Dendritic cell treated with granulocyte-macrophage colony-stimulating factor and Interleukin-4, amounts not matched to agents 40 ng/mL and 50 ng/mL, for 4 days (primary cell): ENCODE results near the gene MKRN2.
A peak's percentile ranks its signal among the peaks of the same experiment; 100 is the strongest.
"Not testable (repeated sequence)": the region's sequence is repeated elsewhere in the genome, so short reads cannot be mapped to it uniquely, and the experiment has no call there.

Experiments
- H3K27ac Mint-ChIP-seq: one replicate; pipeline ENCODE4 v1.8.0; 2022; ENCODE audit warnings: mild to moderate bottlenecking, mixed read lengths
- H3K27me3 Mint-ChIP-seq: one replicate; pipeline ENCODE4 v1.8.0; 2022; ENCODE audit warnings: mild to moderate bottlenecking, mixed read lengths
- H3K36me3 Mint-ChIP-seq: one replicate; pipeline ENCODE4 v1.8.0; 2022; ENCODE audit warnings: low read depth, mixed read lengths
- H3K4me1 Mint-ChIP-seq: one replicate; pipeline ENCODE4 v1.8.0; 2022; ENCODE audit warnings: low read depth, mixed read lengths
- H3K4me3 Mint-ChIP-seq: one replicate; pipeline ENCODE4 v1.8.0; 2022; ENCODE audit warnings: mild to moderate bottlenecking, moderate library complexity, mixed read lengths
- H3K9me3 Mint-ChIP-seq: one replicate; pipeline ENCODE4 v1.8.0; 2022; ENCODE audit warnings: mixed read lengths
- intact Hi-C: fragments of 100-400 bp; cut with micrococcal nuclease; formaldehyde crosslinking; loops from one replicate; pipeline ENCODE4 v1.15.0; 2022

MKRN2 gene

GRCh38 chr3:12615266-12615665 is 58.4 kb downstream of the MKRN2 start:
- Mint-ChIP-seq H3K4me1 (peaks cover 12% of the 10 kb centered on the region), H3K36me3 (peaks cover 75% of the 10 kb centered on the region)
- intact Hi-C loops = no loop called here

GRCh38 chr3:12618426-12618825 is 61.5 kb downstream of the MKRN2 start:
- Mint-ChIP-seq H3K9me3 (no peaks in the 10 kb centered on the region), H3K27ac (no peak overlapping the region), H3K27me3 (no peaks in the 10 kb centered on the region), H3K36me3 (peaks cover 49% of the 10 kb centered on the region), H3K4me3 (no peak overlapping the region), H3K4me1 (peaks cover 33% of the 10 kb centered on the region)
- intact Hi-C loops = no loop called here

More at GRCh38 chr3:12615266-12615665, 58.4 kb downstream of the MKRN2 start:
- Mint-ChIP-seq H3K27me3 (no peaks in the 10 kb centered on the region), H3K27ac (no peak overlapping the region), H3K9me3 (no peaks in the 10 kb centered on the region), H3K4me3 (no peak overlapping the region)

- H3K4me3 Mint-ChIP-seq = no peak overlapping the region
Measured at GRCh38 chr3:12620305-12620704, 63.4 kb downstream of the MKRN2 start.

GRCh38 chr3:12620729-12621128 is 63.8 kb downstream of the MKRN2 start:
- H3K36me3 Mint-ChIP-seq = peaks cover 30% of the 10 kb centered on the region
- H3K4me3 Mint-ChIP-seq = no peak overlapping the region
- no peaks in the 10 kb centered on the region for H3K27me3 Mint-ChIP-seq
- no peaks in the 10 kb centered on the region for H3K9me3 Mint-ChIP-seq
- H3K27ac Mint-ChIP-seq = no peak overlapping the region
- intact Hi-C loops = no loop called here
- peaks cover 38% of the 10 kb centered on the region for H3K4me1 Mint-ChIP-seq

More at GRCh38 chr3:12620305-12620704, 63.4 kb downstream of the MKRN2 start:
- peaks cover 30% of the 10 kb centered on the region for H3K36me3 Mint-ChIP-seq
- H3K27ac Mint-ChIP-seq = no peak overlapping the region
- no peaks in the 10 kb centered on the region for H3K27me3 Mint-ChIP-seq
- H3K9me3 Mint-ChIP-seq = no peaks in the 10 kb centered on the region
- H3K4me1 Mint-ChIP-seq = peaks cover 38% of the 10 kb centered on the region
- intact Hi-C loops = no loop called here

GRCh38 chr3:12622335-12622734 is 65.4 kb downstream of the MKRN2 start:
- intact Hi-C loops = no loop called here
- Mint-ChIP-seq H3K27ac (no peak overlapping the region), H3K36me3 (peaks cover 15% of the 10 kb centered on the region), H3K4me1 (peaks cover 50% of the 10 kb centered on the region), H3K4me3 (no peak overlapping the region), H3K27me3 (no peaks in the 10 kb centered on the region), H3K9me3 (no peaks in the 10 kb centered on the region)

- no peaks in the 10 kb centered on the region for H3K36me3 Mint-ChIP-seq
- no peaks in the 10 kb centered on the region for H3K9me3 Mint-ChIP-seq
- intact Hi-C loops = no loop called here
- no peaks in the 10 kb centered on the region for H3K27me3 Mint-ChIP-seq
- no peak overlapping the region for H3K4me3 Mint-ChIP-seq
- H3K27ac Mint-ChIP-seq = no peak overlapping the region
- H3K4me1 Mint-ChIP-seq = peaks cover 55% of the 10 kb centered on the region
Measured at GRCh38 chr3:12624056-12624455, 67.2 kb downstream of the MKRN2 start.

- H3K36me3 Mint-ChIP-seq, H3K4me3 Mint-ChIP-seq, H3K9me3 Mint-ChIP-seq, H3K27me3 Mint-ChIP-seq, H3K27ac Mint-ChIP-seq, intact Hi-C loops: not testable (repeated sequence)
- peaks cover 56% of the 10 kb centered on the region for H3K4me1 Mint-ChIP-seq
Measured at GRCh38 chr3:12624964-12625363, 68.1 kb downstream of the MKRN2 start.

GRCh38 chr3:12627370-12627769 is 70.5 kb downstream of the MKRN2 start:
- H3K27ac Mint-ChIP-seq = no peak overlapping the region
- intact Hi-C loops = no loop called here
- H3K27me3 Mint-ChIP-seq = no peaks in the 10 kb centered on the region
- no peaks in the 10 kb centered on the region for H3K36me3 Mint-ChIP-seq
- H3K4me1 Mint-ChIP-seq = peaks cover 48% of the 10 kb centered on the region
- H3K4me3 Mint-ChIP-seq = no peak overlapping the region
- H3K9me3 Mint-ChIP-seq = no peaks in the 10 kb centered on the region

GRCh38 chr3:12628813-12629212 is 71.9 kb downstream of the MKRN2 start:
- H3K27ac Mint-ChIP-seq = no peak overlapping the region
- no peaks in the 10 kb centered on the region for H3K27me3 Mint-ChIP-seq
- no peak overlapping the region for H3K4me3 Mint-ChIP-seq
- H3K36me3 Mint-ChIP-seq = no peaks in the 10 kb centered on the region
- no peaks in the 10 kb centered on the region for H3K9me3 Mint-ChIP-seq
- intact Hi-C loops = no loop called here
- H3K4me1 Mint-ChIP-seq = peaks cover 50% of the 10 kb centered on the region

- H3K27ac Mint-ChIP-seq = no peak overlapping the region
- peaks cover 48% of the 10 kb centered on the region for H3K4me1 Mint-ChIP-seq
- no peaks in the 10 kb centered on the region for H3K36me3 Mint-ChIP-seq
- intact Hi-C loops = no loop called here
- no peak overlapping the region for H3K4me3 Mint-ChIP-seq
- no peaks in the 10 kb centered on the region for H3K9me3 Mint-ChIP-seq
- no peaks in the 10 kb centered on the region for H3K27me3 Mint-ChIP-seq
Measured at GRCh38 chr3:12629560-12629959, 72.7 kb downstream of the MKRN2 start.

- no peaks in the 10 kb centered on the region for H3K9me3 Mint-ChIP-seq
- H3K4me1 Mint-ChIP-seq = peaks cover 44% of the 10 kb centered on the region
- intact Hi-C loops = no loop called here
- no peak overlapping the region for H3K4me3 Mint-ChIP-seq
- H3K36me3 Mint-ChIP-seq = no peaks in the 10 kb centered on the region
- H3K27me3 Mint-ChIP-seq = no peaks in the 10 kb centered on the region
- peak overlapping the region; percentile 32 for H3K27ac Mint-ChIP-seq
Measured at GRCh38 chr3:12630292-12630691, 73.4 kb downstream of the MKRN2 start.

- H3K4me1 Mint-ChIP-seq = peaks cover 39% of the 10 kb centered on the region
- H3K9me3 Mint-ChIP-seq, H3K4me3 Mint-ChIP-seq: not testable (repeated sequence)
Measured at GRCh38 chr3:12630843-12631242, 74.0 kb downstream of the MKRN2 start.

GRCh38 chr3:12632523-12632922 is 75.6 kb downstream of the MKRN2 start:
- Mint-ChIP-seq H3K9me3 (no peaks in the 10 kb centered on the region), H3K36me3 (peaks cover 16% of the 10 kb centered on the region), H3K27me3 (no peaks in the 10 kb centered on the region), H3K4me1 (peaks cover 30% of the 10 kb centered on the region), H3K27ac (no peak overlapping the region), H3K4me3 (no peak overlapping the region)
- intact Hi-C loops = no loop called here

More at GRCh38 chr3:12630843-12631242, 74.0 kb downstream of the MKRN2 start:
- intact Hi-C loops, H3K36me3 Mint-ChIP-seq, H3K27me3 Mint-ChIP-seq: not testable (repeated sequence)
- peak overlapping the region; percentile 32 for H3K27ac Mint-ChIP-seq

- Mint-ChIP-seq H3K36me3 (peaks cover 21% of the 10 kb centered on the region), H3K9me3 (no peaks in the 10 kb centered on the region), H3K27ac (no peak overlapping the region), H3K27me3 (no peaks in the 10 kb centered on the region), H3K4me3 (no peak overlapping the region), H3K4me1 (peaks cover 32% of the 10 kb centered on the region)
- intact Hi-C loops = no loop called here
Measured at GRCh38 chr3:12633108-12633507, 76.2 kb downstream of the MKRN2 start.
